ENCODE results near the gene SMIM1.

Gene SMIM1

DNA sequence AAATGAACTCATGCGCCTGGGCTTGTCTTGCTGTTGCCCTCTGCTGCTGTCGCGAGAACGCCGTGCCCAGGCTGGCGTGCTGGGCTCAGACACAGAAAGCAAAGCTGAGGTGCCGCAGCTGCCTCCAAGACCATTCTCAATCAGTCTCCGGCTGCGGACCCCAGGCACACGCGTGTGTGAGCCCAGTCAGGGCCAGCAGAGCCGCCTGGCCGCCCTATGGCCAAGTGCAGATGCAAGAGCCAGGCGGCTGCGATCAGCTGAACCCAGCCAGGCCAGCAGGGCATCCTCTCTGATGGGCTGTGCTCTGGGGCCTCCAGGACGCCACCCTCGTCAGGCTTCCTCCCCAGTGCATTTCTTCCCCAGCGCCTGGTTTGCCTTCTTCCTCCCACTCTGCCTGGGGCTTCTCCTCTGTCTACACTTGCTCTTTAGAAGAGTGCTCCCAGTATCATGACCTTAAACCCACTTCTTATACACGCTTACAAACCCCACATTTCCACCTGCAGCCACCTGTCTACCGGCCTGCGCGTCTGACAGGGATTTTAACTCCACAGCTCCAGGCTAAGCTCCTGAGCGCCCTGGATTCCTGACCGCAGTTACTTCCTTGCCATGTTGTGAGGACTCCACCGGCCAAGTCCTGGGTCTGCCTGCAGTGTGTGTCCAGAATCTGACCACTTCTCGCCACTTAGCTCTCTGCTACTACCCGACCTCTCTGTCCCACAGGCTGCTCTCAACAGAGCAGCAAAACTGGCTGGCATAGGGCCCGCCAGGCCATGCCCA, 45.5 kb downstream of the SMIM1 start:
- TF ChIP-seq CTCF (IDR thresholded peaks at IDR 0.05): no peak

- TF ChIP-seq CTCF (IDR thresholded peaks at IDR 0.05): no peak
Measured at GRCh38 chr1:3819771-3820200, 47.2 kb downstream of the SMIM1 start.

- no peak for TF ChIP-seq CTCF (IDR thresholded peaks at IDR 0.05)
Measured at GRCh38 chr1:3820316-3820715, 47.8 kb downstream of the SMIM1 start.

- TF ChIP-seq CTCF (IDR thresholded peaks at IDR 0.05): no peak
Measured at GRCh38 chr1:3821004-3821403, 48.5 kb downstream of the SMIM1 start.

DNA sequence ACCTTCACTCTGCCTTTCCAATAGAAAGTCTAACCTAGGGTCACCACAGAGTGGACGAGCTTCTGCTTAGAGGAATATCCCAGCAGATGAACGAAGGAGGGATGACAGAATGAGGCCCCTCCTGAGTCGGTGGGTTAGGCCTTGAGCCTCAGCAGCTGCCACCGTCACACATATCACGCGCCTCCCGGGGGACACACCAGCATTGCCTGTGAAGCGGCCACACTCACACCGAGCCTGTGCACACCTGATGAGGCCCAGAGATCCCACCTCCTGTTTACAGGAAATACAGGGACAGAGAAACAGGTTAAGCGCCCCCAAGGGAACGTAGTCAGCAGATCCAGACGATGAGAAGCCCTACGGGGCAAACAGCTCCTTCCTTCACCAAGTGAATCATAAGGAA, 48.9 kb downstream of the SMIM1 start:
- TF ChIP-seq CTCF (IDR thresholded peaks at IDR 0.05): no peak

- TF ChIP-seq CTCF (IDR thresholded peaks at IDR 0.05): no peak
Measured at GRCh38 chr1:3821908-3822307, 49.4 kb downstream of the SMIM1 start.

- no peak for TF ChIP-seq CTCF (IDR thresholded peaks at IDR 0.05)
Measured at GRCh38 chr1:3822421-3822820, 49.9 kb downstream of the SMIM1 start.

DNA sequence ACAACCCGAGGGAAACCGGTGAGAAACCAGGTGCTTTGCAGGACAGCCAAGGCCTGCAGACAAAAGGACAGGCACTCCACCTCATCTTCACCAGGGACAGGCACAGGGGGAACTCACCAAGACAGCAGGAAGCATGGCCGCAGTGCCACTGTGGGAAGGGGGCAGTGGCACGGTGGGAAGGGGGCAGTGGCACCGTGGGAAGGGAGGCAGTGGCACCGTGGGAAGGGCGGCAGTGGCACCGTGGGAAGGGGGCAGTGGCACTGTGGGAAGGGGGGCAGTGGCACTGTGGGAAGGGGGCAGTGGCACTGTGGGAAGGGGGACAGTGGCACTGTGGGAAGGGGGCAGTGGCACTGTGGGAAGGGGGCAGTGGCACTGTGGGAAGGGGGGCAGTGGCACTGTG, 52.1 kb downstream of the SMIM1 start:
- TF ChIP-seq CTCF (IDR thresholded peaks at IDR 0.05): no peak

All from LNCAP (cell line).